Ovary (tissue), 9 donors: Measurements from ENCODE around the gene CYGB. TPM values are rescaled to one million over a fixed set of nuclear protein-coding genes. Genes with fewer than 3 reads are reported as not detected.

Experiments
- DNase-seq, 5 donors: peaks; one replicate each; pipeline ENCODE4 v3.0.0-alpha.2; 2019 to 2020
- H3K27ac ChIP-seq, 2 donors: fragments of 200-600 bp; one replicate each; pipeline versions ENCODE4 v1.5.1 to v1.8.0; 2019 to 2022
- H3K27me3 ChIP-seq: fragments of 200-600 bp; one replicate; pipeline ENCODE4 v1.8.0; 2022
- H3K36me3 ChIP-seq: fragments of 200-600 bp; sonication (generic); one replicate; pipeline ENCODE4 v1.5.1; 2019
- H3K4me1 ChIP-seq: one replicate; pipeline ENCODE4 v1.8.1; 2013; ENCODE audit warnings: mild to moderate bottlenecking, moderate library complexity; ENCODE audit not compliant: insufficient read depth
- H3K4me3 ChIP-seq: fragments of 200-600 bp; sonication (generic); one replicate; pipeline ENCODE4 v1.5.1; 2017
- H3K9me3 ChIP-seq, 2 donors: fragments of 200-600 bp in 1 of 2; sonication (generic) in 1 of 2; one replicate each; pipeline versions ENCODE4 v1.5.1 to v1.8.1; 2013 to 2019; ENCODE audit warnings: mild to moderate bottlenecking in 1 of 2, moderate library complexity in 1 of 2
- CTCF ChIP-seq, 3 donors: fragments of 450-650 bp in 2 of 3; fragments of 200-600 bp in 1 of 3; IDR thresholded peaks; one replicate each; pipeline versions ENCODE4 v1.5.1 to v1.8.0; 2016 to 2022; ENCODE audit warnings: antibody characterized with exemption in 3 of 3, mild to moderate bottlenecking in 1 of 3
- EP300 ChIP-seq: sonication (generic); formaldehyde crosslinking; IDR thresholded peaks from one replicate; pipeline ENCODE4 v1.6.1; 2017; ENCODE audit warnings: antibody characterized with exemption
- POLR2A ChIP-seq: fragments of 450-650 bp; IDR thresholded peaks from one replicate; pipeline ENCODE4 v1.6.1; 2017; ENCODE audit warnings: antibody characterized with exemption, mild to moderate bottlenecking, moderate library complexity
- WGBS, 3 donors: extraction: QIAGEN DNeasy Blood & Tissue Kit in 1 of 3; methylation state at CpG; one replicate each; pipeline versions ENCODE4 v1.1.5 to v1.1.7; 2013 to 2017; 5-methylcytosine and 5-hydroxymethylcytosine counted together
- intact Hi-C, 4 donors: fragments of 100-400 bp; cut with DNase I; formaldehyde crosslinking; loops; one replicate each; pipeline versions ENCODE4 v1.11.0 to v1.15.1; 2022 to 2023
- polyA plus RNA-seq, 2 donors: library from polyadenylated mRNA; stranded (reverse); fragments of 200-250 nt in 1 of 2; fragments of 350-450 nt in 1 of 2; fragmentation: Illumina TruSeq in 1 of 2; extraction: RNeasy Lipid Tissue Mini Kit (QIAGEN cat#74804) in 1 of 2; gene quantifications; one replicate each; pipeline ENCODE4 v1.2.3, GENCODE V29; 2013 to 2014
- total RNA-seq, 7 donors: library from RNA; depleted of rRNA in 2 of 7; stranded (reverse); fragments of >200 nt in 2 of 7; fragmentation: NEBNext Ultra II Directional in 3 of 7; extraction: Animal tissue kit (Norgen Biotek cat#: 25700) in 3 of 7; gene quantifications; one replicate each; pipeline versions ENCODE4 v1.1.0 to v1.2.4, GENCODE V29; 2016 to 2023
- donor health status: DM: no; HTN: no; CAD: no; lungs with moderate emphysema.
- donor health status: DM: no; HTN: no; CAD: no.
- donor health status: Bipolar disorder and iron deficiency.
- donor health status: DM: yes; HTN: yes; CAD: no.
- donor health status: DM: no; HTN: no; CAD: no.
- donor health status: DM: yes; HTN: yes; CAD: no.

The CYGB gene
- total and polyA plus RNA-seq, 9 donors: 3.9 to 35.7 (median 8.1) TPM

- Histone ChIP-seq H3K27me3 (no peaks in the 10 kb centered on the region), H3K36me3 (no peaks in the 10 kb centered on the region), H3K4me1 (no peaks in the 10 kb centered on the region), H3K4me3 (no peak overlapping the region), H3K9me3 (no peaks in the 10 kb centered on the region), H3K27ac (no peak overlapping the region)
- TF ChIP-seq CTCF (IDR thresholded peaks at IDR 0.05) (no peak), EP300 (no peak), POLR2A (no peak)
- 80 to 100% (median 96%) methylated on average over 2 of the region's 2 CpGs for WGBS, 3 donors
- DNase-seq: no peak
- intact Hi-C loops: no loop called here
Measured at GRCh38 chr17:76579281-76579680, 41.8 kb upstream of the CYGB start.

GRCh38 chr17:76578376-76578775, 40.9 kb upstream of the CYGB start:
- Histone ChIP-seq H3K9me3 (no peaks in the 10 kb centered on the region), H3K27ac (no peak overlapping the region), H3K36me3 (no peaks in the 10 kb centered on the region), H3K27me3 (no peaks in the 10 kb centered on the region), H3K4me1 (no peaks in the 10 kb centered on the region), H3K4me3 (no peak overlapping the region)
- intact Hi-C loops: no loop called here
- DNase-seq: no peak
- 72 to 85% (median 74%) methylated on average over 5 of the region's 5 CpGs for WGBS, 3 donors
- TF ChIP-seq POLR2A: no peak
- TF ChIP-seq EP300: no peak
- no peak for TF ChIP-seq CTCF (IDR thresholded peaks at IDR 0.05)

- no peak overlapping the region for H3K27ac ChIP-seq
- H3K36me3 ChIP-seq: no peaks in the 10 kb centered on the region
- no peak overlapping the region for H3K4me3 ChIP-seq
- intact Hi-C loops: no loop called here
- WGBS, 3 donors: 91 to 95% (median 93%) methylated on average over 7 of the region's 7 CpGs
- no peaks in the 10 kb centered on the region for H3K4me1 ChIP-seq
- no peak for DNase-seq
- no peaks in the 10 kb centered on the region for H3K27me3 ChIP-seq
- H3K9me3 ChIP-seq: no peaks in the 10 kb centered on the region
- TF ChIP-seq CTCF (IDR thresholded peaks at IDR 0.05) (no peak), POLR2A (no peak), EP300 (no peak)
Measured at GRCh38 chr17:76577876-76578275, 40.4 kb upstream of the CYGB start.

- TF ChIP-seq EP300: no peak
- no peak for TF ChIP-seq CTCF (IDR thresholded peaks at IDR 0.05)
- TF ChIP-seq POLR2A: no peak
- no peak overlapping the region for H3K4me3 ChIP-seq
- H3K27ac ChIP-seq: no peak overlapping the region
- H3K27me3 ChIP-seq: no peaks in the 10 kb centered on the region
- WGBS, 3 donors: 91 to 93% (median 92%) methylated on average over 9 of the region's 9 CpGs
- H3K4me1 ChIP-seq: no peaks in the 10 kb centered on the region
- H3K36me3 ChIP-seq: no peaks in the 10 kb centered on the region
- DNase-seq: no peak
- H3K9me3 ChIP-seq: no peaks in the 10 kb centered on the region
- intact Hi-C loops: no loop called here
Measured at GRCh38 chr17:76576189-76576588, 38.7 kb upstream of the CYGB start.

- Histone ChIP-seq H3K27me3 (no peaks in the 10 kb centered on the region), H3K27ac (no peak overlapping the region), H3K36me3 (no peaks in the 10 kb centered on the region), H3K4me3 (no peak overlapping the region), H3K4me1 (no peaks in the 10 kb centered on the region), H3K9me3 (no peaks in the 10 kb centered on the region)
- TF ChIP-seq EP300 (no peak), CTCF (IDR thresholded peaks at IDR 0.05) (no peak), POLR2A (no peak)
- DNase-seq: no peak
- intact Hi-C loops: no loop called here
- WGBS, 3 donors: 71 to 79% (median 78%) methylated on average over 5 of the region's 5 CpGs
Measured at GRCh38 chr17:76575570-76575969, 38.1 kb upstream of the CYGB start.
